Ovary (tissue), 9 donors: ENCODE results near the gene ADAMTS10. TPM values are rescaled to one million over a fixed set of nuclear protein-coding genes. Genes with fewer than 3 reads are reported as not detected.
A peak's percentile ranks its signal among the peaks of the same experiment; 100 is the strongest.

Experiments
- DNase-seq, 5 donors: peaks; one replicate each; pipeline ENCODE4 v3.0.0-alpha.2; 2019 to 2020
- H3K27ac ChIP-seq, 2 donors: fragments of 200-600 bp; one replicate each; pipeline versions ENCODE4 v1.5.1 to v1.8.0; 2019 to 2022
- H3K27me3 ChIP-seq: fragments of 200-600 bp; one replicate; pipeline ENCODE4 v1.8.0; 2022
- H3K36me3 ChIP-seq: fragments of 200-600 bp; sonication (generic); one replicate; pipeline ENCODE4 v1.5.1; 2019
- H3K4me1 ChIP-seq: one replicate; pipeline ENCODE4 v1.8.1; 2013; ENCODE audit warnings: mild to moderate bottlenecking, moderate library complexity; ENCODE audit not compliant: insufficient read depth
- H3K4me3 ChIP-seq: fragments of 200-600 bp; sonication (generic); one replicate; pipeline ENCODE4 v1.5.1; 2017
- H3K9me3 ChIP-seq, 2 donors: fragments of 200-600 bp in 1 of 2; sonication (generic) in 1 of 2; one replicate each; pipeline versions ENCODE4 v1.5.1 to v1.8.1; 2013 to 2019; ENCODE audit warnings: mild to moderate bottlenecking in 1 of 2, moderate library complexity in 1 of 2
- CTCF ChIP-seq, 3 donors: fragments of 450-650 bp in 2 of 3; fragments of 200-600 bp in 1 of 3; IDR thresholded peaks; one replicate each; pipeline versions ENCODE4 v1.5.1 to v1.8.0; 2016 to 2022; ENCODE audit warnings: antibody characterized with exemption in 3 of 3, mild to moderate bottlenecking in 1 of 3
- EP300 ChIP-seq: sonication (generic); formaldehyde crosslinking; IDR thresholded peaks from one replicate; pipeline ENCODE4 v1.6.1; 2017; ENCODE audit warnings: antibody characterized with exemption
- POLR2A ChIP-seq: fragments of 450-650 bp; IDR thresholded peaks from one replicate; pipeline ENCODE4 v1.6.1; 2017; ENCODE audit warnings: antibody characterized with exemption, mild to moderate bottlenecking, moderate library complexity
- WGBS, 3 donors: extraction: QIAGEN DNeasy Blood & Tissue Kit in 1 of 3; methylation state at CpG; one replicate each; pipeline versions ENCODE4 v1.1.5 to v1.1.7; 2013 to 2017; 5-methylcytosine and 5-hydroxymethylcytosine counted together
- intact Hi-C, 4 donors: fragments of 100-400 bp; cut with DNase I; formaldehyde crosslinking; loops; one replicate each; pipeline versions ENCODE4 v1.11.0 to v1.15.1; 2022 to 2023
- polyA plus RNA-seq, 2 donors: library from polyadenylated mRNA; stranded (reverse); fragments of 200-250 nt in 1 of 2; fragments of 350-450 nt in 1 of 2; fragmentation: Illumina TruSeq in 1 of 2; extraction: RNeasy Lipid Tissue Mini Kit (QIAGEN cat#74804) in 1 of 2; gene quantifications; one replicate each; pipeline ENCODE4 v1.2.3, GENCODE V29; 2013 to 2014
- total RNA-seq, 7 donors: library from RNA; depleted of rRNA in 2 of 7; stranded (reverse); fragments of >200 nt in 2 of 7; fragmentation: NEBNext Ultra II Directional in 3 of 7; extraction: Animal tissue kit (Norgen Biotek cat#: 25700) in 3 of 7; gene quantifications; one replicate each; pipeline versions ENCODE4 v1.1.0 to v1.2.4, GENCODE V29; 2016 to 2023
- donor health status: DM: no; HTN: no; CAD: no; lungs with moderate emphysema.
- donor health status: DM: no; HTN: no; CAD: no.
- donor health status: Bipolar disorder and iron deficiency.
- donor health status: DM: yes; HTN: yes; CAD: no.
- donor health status: DM: no; HTN: no; CAD: no.
- donor health status: DM: yes; HTN: yes; CAD: no.

Gene ADAMTS10
- total and polyA plus RNA-seq, 9 donors, result 6.2 to 49.3 (median 37.4) TPM

- Histone ChIP-seq H3K4me1 (no peaks in the 10 kb centered on the region), H3K9me3 (no peaks in the 10 kb centered on the region), H3K4me3 (no peak overlapping the region), H3K27me3 (no peaks in the 10 kb centered on the region), H3K36me3 (no peaks in the 10 kb centered on the region), H3K27ac (no peak overlapping the region)
- intact Hi-C loops, result no loop called here
- TF ChIP-seq POLR2A (no peak), CTCF (IDR thresholded peaks at IDR 0.05) (peak; percentile 58 to 80 (median 68))
- DNase-seq, result peak; percentile 59 to 82 (median 78)
- WGBS, 3 donors, result 17 to 19% (median 17%) methylated on average over 17 of the region's 17 CpGs
These were observed 31.8 kb downstream of the ADAMTS10 start for GRCh38 chr19:8578642-8579265.

- no peak overlapping the region for H3K4me3 ChIP-seq
- no peak overlapping the region for H3K27ac ChIP-seq
- intact Hi-C loops, result no loop called here
These were observed 32.8 kb downstream of the ADAMTS10 start for GRCh38 chr19:8577741-8578140.

GRCh38 chr19:8577247-8577646 lies 33.3 kb downstream of the ADAMTS10 start, which contains the start of gene MYO1F:
Gene MYO1F (minus strand): TSS chr19:8577442. CDS start chr19:8577309, 133 bp downstream.
- Histone ChIP-seq H3K4me3 (no peak within 1 kb of the TSS), H3K27me3 (no peaks in the 10 kb centered on the region), H3K27ac (no peak within 1 kb of the TSS), H3K36me3 (no peaks in the 10 kb centered on the region), H3K9me3 (no peaks in the 10 kb centered on the region), H3K4me1 (no peaks in the 10 kb centered on the region)
- TF ChIP-seq EP300 (no peak), CTCF (IDR thresholded peaks at IDR 0.05) (no peak), POLR2A (no peak)
- WGBS, 3 donors, result 9 to 13% (median 12%) methylated on average over 7 of the region's 7 CpGs
- intact Hi-C loops, result no loop called here
- no peak for DNase-seq

More at GRCh38 chr19:8577741-8578140, 32.8 kb downstream of the ADAMTS10 start:
- Histone ChIP-seq H3K27me3 (no peaks in the 10 kb centered on the region), H3K9me3 (no peaks in the 10 kb centered on the region), H3K4me1 (no peaks in the 10 kb centered on the region), H3K36me3 (no peaks in the 10 kb centered on the region)
- no peak for TF ChIP-seq CTCF (IDR thresholded peaks at IDR 0.05)
- no peak for TF ChIP-seq POLR2A
- TF ChIP-seq EP300, result no peak
- WGBS, 3 donors, result 54 to 66% (median 66%) methylated on average over 4 of the region's 4 CpGs
- DNase-seq, result no peak

- intact Hi-C loops, result no loop called here
- no peak overlapping the region for H3K4me3 ChIP-seq
- no peak for DNase-seq
These were observed 34.1 kb downstream of the ADAMTS10 start for GRCh38 chr19:8576273-8576993.

More at GRCh38 chr19:8576273-8576993, 34.1 kb downstream of the ADAMTS10 start:
- WGBS, 3 donors, result 57 to 67% (median 63%) methylated on average over 19 of the region's 19 CpGs
- Histone ChIP-seq H3K36me3 (no peaks in the 10 kb centered on the region), H3K4me1 (no peaks in the 10 kb centered on the region), H3K27ac (no peak overlapping the region), H3K9me3 (no peaks in the 10 kb centered on the region), H3K27me3 (no peaks in the 10 kb centered on the region)
- TF ChIP-seq EP300, result no peak
- TF ChIP-seq POLR2A, result no peak
- no peak for TF ChIP-seq CTCF (IDR thresholded peaks at IDR 0.05)
